Prostate gland (tissue), 2 donors: ENCODE results near the gene KCNH3. TPM values are rescaled to one million over a fixed set of nuclear protein-coding genes. Genes with fewer than 3 reads are reported as not detected.

Source experiments
- DNase-seq: peaks from one replicate; pipeline ENCODE4 v3.0.0-alpha.2; 2019; ENCODE audit warnings: low spot score
- H3K27ac ChIP-seq, 2 donors: fragments of 200-600 bp; sonication (generic); 2 replicates each; pipeline ENCODE4 v1.5.1; 2017 to 2019
- H3K27me3 ChIP-seq: fragments of 200-600 bp; sonication (generic); replicated peaks from 2 replicates; pipeline ENCODE4 v1.5.1; 2019; ENCODE audit not compliant: insufficient read depth
- H3K36me3 ChIP-seq, 2 donors: fragments of 200-600 bp; sonication (generic); 1 replicate in 1 of 2; 2 replicates in 1 of 2; pipeline versions ENCODE4 v1.5.1 to v1.8.1; 2017 to 2019
- H3K4me1 ChIP-seq: fragments of 200-600 bp; sonication (generic); replicated peaks from 2 replicates; pipeline ENCODE4 v1.5.1; 2019
- H3K4me3 ChIP-seq, 2 donors: fragments of 200-600 bp; sonication (generic); 2 replicates each; pipeline ENCODE4 v1.5.1; 2017 to 2019
- H3K9me3 ChIP-seq: fragments of 200-600 bp; sonication (generic); 2 replicates; pipeline ENCODE4 v1.5.1; 2017
- POLR2A ChIP-seq: fragments of 450-650 bp; IDR thresholded peaks from one replicate; pipeline ENCODE4 v1.6.1; 2016; ENCODE audit warnings: antibody characterized with exemption, mild to moderate bottlenecking
- POLR2AphosphoS5 ChIP-seq: sonication (generic); formaldehyde crosslinking; IDR thresholded peaks from one replicate; pipeline ENCODE4 v1.6.1; 2017; ENCODE audit warnings: antibody characterized with exemption
- WGBS: methylation state at CpG from one replicate; pipeline ENCODE4 v1.1.5; 2018; 5-methylcytosine and 5-hydroxymethylcytosine counted together
- intact Hi-C: fragments of 100-400 bp; cut with DNase I; formaldehyde crosslinking; loops from one replicate; pipeline ENCODE4 v1.14.2; 2022
- total RNA-seq, 2 donors: library from RNA; depleted of rRNA; stranded (reverse); fragments of >200 nt; gene quantifications; one replicate each; pipeline ENCODE4 v1.1.0, GENCODE V29; 2016
- TF ChIP-seq, protein P1 (sequence below), 4 experiments: fragments of 200-600 bp in 2 of 4; fragments of 450-650 bp in 2 of 4; sonication (generic) in 2 of 4; IDR thresholded peaks; 1 replicate in 3 of 4; 2 replicates in 1 of 4; pipeline ENCODE4 v1.5.1; 2016 to 2019; ENCODE audit warnings: antibody characterized with exemption in 4 of 4, mild to moderate bottlenecking in 2 of 4, moderate library complexity in 2 of 4

KCNH3 gene
- total RNA-seq, 2 donors from 2014 or later: 1.8 to 2.2 TPM

DNA sequence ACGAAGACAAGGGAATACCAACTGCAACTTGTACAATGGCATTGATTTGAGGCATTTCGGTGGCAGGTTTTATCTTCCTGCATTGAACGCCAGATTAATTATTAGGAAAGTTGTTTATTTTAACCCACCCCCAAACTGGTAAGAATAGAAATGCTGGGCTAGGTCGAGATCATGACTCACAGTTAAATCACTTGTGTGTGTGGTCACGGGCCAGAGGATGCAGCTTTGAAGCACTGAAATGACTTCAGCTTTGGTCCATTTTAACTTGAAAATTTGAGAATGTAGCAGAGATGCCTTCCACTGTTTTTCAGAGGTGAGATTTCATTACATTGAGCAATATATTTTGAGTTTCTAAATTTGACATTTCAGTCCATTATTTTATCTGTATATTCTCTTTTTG, 23.6 kb upstream of the KCNH3 start:
- H3K4me3 ChIP-seq: no peak overlapping the region
- no peaks in the 10 kb centered on the region for H3K36me3 ChIP-seq
- no peaks in the 10 kb centered on the region for H3K27me3 ChIP-seq
- intact Hi-C loops: no loop called here
- H3K4me1 ChIP-seq: no peaks in the 10 kb centered on the region
- no peak for DNase-seq
- 78% methylated on average over 5 of the region's 5 CpGs for WGBS
- TF ChIP-seq, protein P1, sequence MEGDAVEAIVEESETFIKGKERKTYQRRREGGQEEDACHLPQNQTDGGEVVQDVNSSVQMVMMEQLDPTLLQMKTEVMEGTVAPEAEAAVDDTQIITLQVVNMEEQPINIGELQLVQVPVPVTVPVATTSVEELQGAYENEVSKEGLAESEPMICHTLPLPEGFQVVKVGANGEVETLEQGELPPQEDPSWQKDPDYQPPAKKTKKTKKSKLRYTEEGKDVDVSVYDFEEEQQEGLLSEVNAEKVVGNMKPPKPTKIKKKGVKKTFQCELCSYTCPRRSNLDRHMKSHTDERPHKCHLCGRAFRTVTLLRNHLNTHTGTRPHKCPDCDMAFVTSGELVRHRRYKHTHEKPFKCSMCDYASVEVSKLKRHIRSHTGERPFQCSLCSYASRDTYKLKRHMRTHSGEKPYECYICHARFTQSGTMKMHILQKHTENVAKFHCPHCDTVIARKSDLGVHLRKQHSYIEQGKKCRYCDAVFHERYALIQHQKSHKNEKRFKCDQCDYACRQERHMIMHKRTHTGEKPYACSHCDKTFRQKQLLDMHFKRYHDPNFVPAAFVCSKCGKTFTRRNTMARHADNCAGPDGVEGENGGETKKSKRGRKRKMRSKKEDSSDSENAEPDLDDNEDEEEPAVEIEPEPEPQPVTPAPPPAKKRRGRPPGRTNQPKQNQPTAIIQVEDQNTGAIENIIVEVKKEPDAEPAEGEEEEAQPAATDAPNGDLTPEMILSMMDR (IDR thresholded peaks at IDR 0.05): no peak
- no peak for TF ChIP-seq POLR2A
- no peak for TF ChIP-seq POLR2AphosphoS5
- H3K27ac ChIP-seq: no peak overlapping the region
- no peaks in the 10 kb centered on the region for H3K9me3 ChIP-seq

DNA sequence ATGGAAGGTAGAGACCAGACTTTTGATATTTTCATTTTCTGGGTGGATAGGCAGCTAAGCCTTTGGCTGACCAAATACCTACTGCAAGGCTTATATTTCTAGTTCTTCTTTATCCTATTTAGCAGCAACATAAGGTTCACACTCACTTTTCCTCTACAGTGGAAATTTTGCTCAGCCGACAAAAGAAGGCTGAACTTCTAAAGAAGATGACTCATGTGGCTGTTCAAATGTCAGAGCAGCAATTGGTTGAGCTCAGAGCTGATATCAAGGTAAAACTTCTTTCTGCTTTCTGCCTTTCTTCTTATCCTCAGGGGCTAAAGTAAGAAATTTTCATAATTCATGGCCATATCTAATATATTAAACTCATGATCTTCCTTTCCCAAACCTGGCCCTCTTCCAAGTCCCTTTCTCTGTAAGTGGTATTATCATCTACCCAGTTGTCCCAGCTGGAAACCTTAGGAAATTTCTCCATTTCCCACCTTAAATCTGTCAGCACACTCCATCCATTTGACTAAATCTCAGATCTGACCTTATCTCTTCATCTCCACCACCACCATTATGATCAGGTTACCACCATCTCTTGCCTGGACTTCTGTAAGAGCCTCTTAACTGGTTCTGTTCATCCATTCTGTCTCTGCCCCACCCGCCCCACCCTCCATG, 19.8 kb upstream of the KCNH3 start:
- Histone ChIP-seq H3K27me3 (no peaks in the 10 kb centered on the region), H3K9me3 (no peaks in the 10 kb centered on the region), H3K27ac (no peak overlapping the region), H3K36me3 (no peaks in the 10 kb centered on the region), H3K4me1 (no peaks in the 10 kb centered on the region), H3K4me3 (no peak overlapping the region)
- intact Hi-C loops: no loop called here
- no peak for TF ChIP-seq POLR2AphosphoS5
- TF ChIP-seq POLR2A: no peak
- TF ChIP-seq, protein P1 (IDR thresholded peaks at IDR 0.05): no peak
- DNase-seq: no peak
- WGBS: 78% methylated on average over 2 of the region's 2 CpGs

DNA sequence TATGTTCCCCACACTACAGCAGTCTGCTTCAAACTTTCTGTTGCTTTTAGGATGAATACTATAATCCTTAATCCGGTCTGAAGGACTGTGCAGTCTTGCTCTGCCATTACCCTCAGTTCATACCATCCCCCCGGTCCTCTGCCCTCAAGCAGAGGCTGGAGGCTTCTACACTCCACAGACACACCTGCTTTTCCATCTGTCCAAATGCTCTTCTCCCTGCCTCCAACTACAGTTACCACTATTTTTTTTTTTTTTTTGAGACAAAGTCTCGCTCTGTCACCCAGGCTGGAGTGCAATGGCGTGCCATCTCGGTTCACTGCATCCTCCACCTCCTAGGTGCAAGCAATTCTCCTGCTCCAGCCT, 19.3 kb upstream of the KCNH3 start:
- no peaks in the 10 kb centered on the region for H3K36me3 ChIP-seq
- no peak for DNase-seq
- WGBS: 97% methylated on average over 5 of the region's 5 CpGs
- H3K27me3 ChIP-seq: no peaks in the 10 kb centered on the region
- no peaks in the 10 kb centered on the region for H3K4me1 ChIP-seq
- H3K9me3 ChIP-seq: no peaks in the 10 kb centered on the region
- intact Hi-C loops: no loop called here
- TF ChIP-seq POLR2AphosphoS5 (no peak), POLR2A (no peak)
- TF ChIP-seq, protein P1 (IDR thresholded peaks at IDR 0.05): no peak
- no peak overlapping the region for H3K27ac ChIP-seq
- no peak overlapping the region for H3K4me3 ChIP-seq

DNA sequence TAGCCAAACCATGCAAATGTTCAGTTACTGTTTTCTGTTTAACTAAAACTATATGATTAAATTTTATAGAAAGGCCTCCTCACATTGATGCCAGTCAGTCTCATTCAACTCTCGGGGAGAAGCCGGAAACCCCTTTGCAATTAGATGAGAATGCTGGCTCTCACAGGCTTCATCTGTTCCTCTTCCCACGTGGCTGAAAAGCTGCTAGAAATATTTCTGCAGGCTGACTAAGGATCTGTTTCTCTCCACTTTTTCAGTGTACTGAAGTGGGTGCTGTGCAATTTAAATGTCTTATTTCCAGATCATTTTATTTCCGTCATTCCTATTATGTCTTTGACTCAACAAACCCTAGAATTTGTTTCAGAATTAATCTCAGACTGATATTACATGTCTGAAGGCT, 17.4 kb upstream of the KCNH3 start:
- H3K4me3 ChIP-seq: no peak overlapping the region
- no peaks in the 10 kb centered on the region for H3K27me3 ChIP-seq
- no peak overlapping the region for H3K27ac ChIP-seq
- intact Hi-C loops: no loop called here
- no peaks in the 10 kb centered on the region for H3K36me3 ChIP-seq
- no peaks in the 10 kb centered on the region for H3K4me1 ChIP-seq
- H3K9me3 ChIP-seq: no peaks in the 10 kb centered on the region
- TF ChIP-seq POLR2AphosphoS5: no peak
- TF ChIP-seq, protein P1 (IDR thresholded peaks at IDR 0.05): no peak
- no peak for TF ChIP-seq POLR2A
- no peak for DNase-seq
- WGBS: 89% methylated on average over 4 of the region's 4 CpGs

DNA sequence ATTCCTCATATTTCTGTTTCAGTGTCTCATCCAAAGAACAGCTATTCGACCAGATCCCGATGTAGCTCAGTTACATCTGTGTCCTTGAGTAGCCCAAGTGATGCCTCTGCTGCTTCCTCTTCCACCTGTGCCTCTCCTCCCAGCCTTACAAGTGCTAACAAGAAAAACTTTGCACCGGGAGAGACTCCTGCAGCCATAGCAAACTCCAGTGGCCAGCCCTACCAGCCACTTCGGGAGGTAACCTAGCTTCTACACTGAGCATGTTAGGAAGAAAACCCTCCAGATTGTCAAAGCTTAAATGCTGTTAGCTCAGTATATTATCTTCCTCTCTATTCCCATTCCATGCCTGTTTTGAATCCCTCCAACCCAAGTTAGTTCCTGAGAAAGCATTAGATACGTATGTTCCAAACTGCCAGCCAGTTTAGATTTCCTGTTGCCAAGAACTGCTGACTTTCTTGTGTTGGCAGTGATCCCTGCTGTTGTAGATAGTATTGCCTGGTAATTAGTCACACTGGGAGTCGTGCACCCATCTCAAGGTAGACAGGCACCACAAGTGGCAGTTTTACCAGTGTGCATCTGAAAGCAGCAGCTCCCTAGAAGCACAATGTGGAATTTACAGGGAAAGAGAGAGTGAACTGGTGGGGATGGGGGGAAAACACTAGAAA, 14.0 kb upstream of the KCNH3 start:
- no peak for DNase-seq
- no peak overlapping the region for H3K27ac ChIP-seq
- H3K4me3 ChIP-seq: no peak overlapping the region
- no peaks in the 10 kb centered on the region for H3K4me1 ChIP-seq
- TF ChIP-seq, protein P1 (IDR thresholded peaks at IDR 0.05): no peak
- no peak for TF ChIP-seq POLR2AphosphoS5
- no peak for TF ChIP-seq POLR2A
- WGBS: 83% methylated on average over 6 of the region's 6 CpGs
- H3K9me3 ChIP-seq: no peaks in the 10 kb centered on the region
- no peaks in the 10 kb centered on the region for H3K36me3 ChIP-seq
- H3K27me3 ChIP-seq: no peaks in the 10 kb centered on the region
- intact Hi-C loops: no loop called here
